ENCODE measurements around the gene KRTAP20-2. TPM values are rescaled to one million over a fixed set of nuclear protein-coding genes. Genes with fewer than 3 reads are reported as not detected.

KRTAP20-2 gene
- not detected in 2 replicates for total RNA-seq

- no peak for DNase-seq (ENCODE audit: low read depth)
These were observed at the start of gene KRTAP20-2 for GRCh38 chr21:30634906-30635305. Gene KRTAP20-2, plus strand, starts transcription at chr21:30635206. Its CDS starts 58 bp downstream, at chr21:30635264.

GRCh38 chr21:30590297-30590696 is 44.7 kb upstream of the KRTAP20-2 start, which contains the start of gene KRTAP22-2:
Gene KRTAP22-2, minus strand, starts transcription at chr21:30590397.
- no peak for DNase-seq (ENCODE audit: low read depth)

- DNase-seq (ENCODE audit: low read depth), result no peak
These were observed 42.9 kb upstream of the KRTAP20-2 start, which contains the start of gene KRTAP6-3 for GRCh38 chr21:30592140-30592539. Gene KRTAP6-3, plus strand, starts transcription at chr21:30592440. Its CDS starts 6 bp downstream, at chr21:30592446.

GRCh38 chr21:30598802-30599201 is 36.2 kb upstream of the KRTAP20-2 start, which contains the start of gene KRTAP6-2:
Gene KRTAP6-2, minus strand, starts transcription at chr21:30598902. Its CDS starts 28 bp downstream, at chr21:30598874.
- DNase-seq (ENCODE audit: low read depth), result no peak

- DNase-seq (ENCODE audit: low read depth), result no peak
These were observed 34.2 kb upstream of the KRTAP20-2 start, which contains the start of gene KRTAP22-1 for GRCh38 chr21:30600787-30601186. Gene KRTAP22-1, plus strand, starts transcription at chr21:30601087.

- DNase-seq (ENCODE audit: low read depth), result no peak
These were observed 29.0 kb upstream of the KRTAP20-2 start for GRCh38 chr21:30605968-30606367.

GRCh38 chr21:30612132-30612531 is 22.9 kb upstream of the KRTAP20-2 start:
- no peak for DNase-seq (ENCODE audit: low read depth)

GRCh38 chr21:30613836-30614235 is 21.2 kb upstream of the KRTAP20-2 start, which contains the start of gene KRTAP6-1:
Gene KRTAP6-1, minus strand, starts transcription at chr21:30613930. Its CDS starts 26 bp downstream, at chr21:30613904.
- no peak for DNase-seq (ENCODE audit: low read depth)

- no peak for DNase-seq (ENCODE audit: low read depth)
These were observed 19.8 kb upstream of the KRTAP20-2 start for GRCh38 chr21:30615199-30615598.

- DNase-seq (ENCODE audit: low read depth), result no peak
These were observed 18.9 kb upstream of the KRTAP20-2 start, which contains the start of gene KRTAP20-1 for GRCh38 chr21:30616125-30616524. Gene KRTAP20-1, plus strand, starts transcription at chr21:30616425. Its CDS starts 30 bp downstream, at chr21:30616455.

GRCh38 chr21:30620080-30620479 is 14.9 kb upstream of the KRTAP20-2 start:
- no peak for DNase-seq (ENCODE audit: low read depth)

- DNase-seq (ENCODE audit: low read depth), result no peak
These were observed 14.5 kb upstream of the KRTAP20-2 start, which contains the start of gene KRTAP20-4 for GRCh38 chr21:30620522-30620921. Gene KRTAP20-4, plus strand, starts transcription at chr21:30620627.

GRCh38 chr21:30623362-30623761 is 11.6 kb upstream of the KRTAP20-2 start:
- no peak for DNase-seq (ENCODE audit: low read depth)

GRCh38 chr21:30625449-30626165 is 9.4 kb upstream of the KRTAP20-2 start:
- DNase-seq (ENCODE audit: low read depth), result no peak

- no peak for DNase-seq (ENCODE audit: low read depth)
These were observed 6.9 kb upstream of the KRTAP20-2 start for GRCh38 chr21:30628109-30628508.

GRCh38 chr21:30629200-30629599 is 5.8 kb upstream of the KRTAP20-2 start:
- no peak for DNase-seq (ENCODE audit: low read depth)

GRCh38 chr21:30638686-30639085 is 3.7 kb downstream of the KRTAP20-2 start:
- no peak for DNase-seq (ENCODE audit: low read depth)

- no peak for DNase-seq (ENCODE audit: low read depth)
These were observed 7.6 kb downstream of the KRTAP20-2 start, which contains the start of gene KRTAP20-3 for GRCh38 chr21:30642564-30642963. Gene KRTAP20-3, plus strand, starts transcription at chr21:30642864.

- no peak for DNase-seq (ENCODE audit: low read depth)
These were observed 12.0 kb downstream of the KRTAP20-2 start for GRCh38 chr21:30646904-30647414.

- DNase-seq (ENCODE audit: low read depth), result no peak
These were observed 17.9 kb downstream of the KRTAP20-2 start for GRCh38 chr21:30652891-30653290.

GRCh38 chr21:30668776-30669175 is 33.8 kb downstream of the KRTAP20-2 start:
- no peak for DNase-seq (ENCODE audit: low read depth)

- DNase-seq (ENCODE audit: low read depth), result no peak
These were observed 38.1 kb downstream of the KRTAP20-2 start for GRCh38 chr21:30672985-30673650.

Measured in renal cortical epithelial cell (primary cell).